Spleen (tissue), 7 donors: ENCODE measurements around the gene OPHN1.

ENCODE experiments used
- POLR2A ChIP-seq, 3 donors: fragments of 450-650 bp; IDR thresholded peaks; one replicate each; pipeline ENCODE4 v1.5.1; 2017; ENCODE audit warnings: antibody characterized with exemption in 3 of 3, mild to moderate bottlenecking in 1 of 3
- POLR2AphosphoS5 ChIP-seq, 3 donors: sonication (generic); formaldehyde crosslinking; IDR thresholded peaks; one replicate each; pipeline ENCODE4 v1.5.1; 2017; ENCODE audit warnings: antibody characterized with exemption in 3 of 3
- TF ChIP-seq, protein P1 (sequence below), 11 experiments: fragments of 200-600 bp in 7 of 11; fragments of 450-650 bp in 4 of 11; sonication (generic) in 4 of 11; IDR thresholded peaks in 8 of 11; conservative IDR thresholded peaks in 3 of 11; 1 replicate in 7 of 11; 2 replicates in 4 of 11; pipeline versions ENCODE4 v1.4.0 to v1.8.0; 2016 to 2021; ENCODE audit warnings: antibody characterized with exemption in 11 of 11, inconsistent platforms in 4 of 11, mild to moderate bottlenecking in 1 of 11
- donor health status: DM: no; HTN: no; CAD: no; lungs with moderate emphysema.
- donor health status: DM: no; HTN: no; CAD: no.
- donor health status: DM: no; HTN: no; CAD: no.

DNA sequence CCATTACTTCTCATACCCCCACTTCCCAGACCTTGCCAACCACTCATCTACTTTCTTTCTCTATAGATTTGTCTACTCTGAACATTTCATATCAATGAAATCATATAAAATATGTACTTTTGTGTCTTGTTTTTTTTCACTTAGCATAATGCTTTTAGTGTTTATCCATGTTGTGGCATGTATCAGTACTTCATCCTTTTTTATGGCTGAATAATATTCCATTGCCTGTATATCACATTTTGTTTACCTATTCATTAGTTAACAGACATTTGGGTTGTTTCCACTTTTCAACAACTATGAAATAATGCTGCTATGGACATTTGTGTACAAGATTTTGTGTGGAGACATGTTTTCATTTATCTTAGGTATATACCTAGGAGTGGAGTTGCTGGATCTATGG, 324.1 kb downstream of the OPHN1 start:
- TF ChIP-seq, protein P1, sequence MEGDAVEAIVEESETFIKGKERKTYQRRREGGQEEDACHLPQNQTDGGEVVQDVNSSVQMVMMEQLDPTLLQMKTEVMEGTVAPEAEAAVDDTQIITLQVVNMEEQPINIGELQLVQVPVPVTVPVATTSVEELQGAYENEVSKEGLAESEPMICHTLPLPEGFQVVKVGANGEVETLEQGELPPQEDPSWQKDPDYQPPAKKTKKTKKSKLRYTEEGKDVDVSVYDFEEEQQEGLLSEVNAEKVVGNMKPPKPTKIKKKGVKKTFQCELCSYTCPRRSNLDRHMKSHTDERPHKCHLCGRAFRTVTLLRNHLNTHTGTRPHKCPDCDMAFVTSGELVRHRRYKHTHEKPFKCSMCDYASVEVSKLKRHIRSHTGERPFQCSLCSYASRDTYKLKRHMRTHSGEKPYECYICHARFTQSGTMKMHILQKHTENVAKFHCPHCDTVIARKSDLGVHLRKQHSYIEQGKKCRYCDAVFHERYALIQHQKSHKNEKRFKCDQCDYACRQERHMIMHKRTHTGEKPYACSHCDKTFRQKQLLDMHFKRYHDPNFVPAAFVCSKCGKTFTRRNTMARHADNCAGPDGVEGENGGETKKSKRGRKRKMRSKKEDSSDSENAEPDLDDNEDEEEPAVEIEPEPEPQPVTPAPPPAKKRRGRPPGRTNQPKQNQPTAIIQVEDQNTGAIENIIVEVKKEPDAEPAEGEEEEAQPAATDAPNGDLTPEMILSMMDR (IDR thresholded peaks at IDR 0.05 in 8 of 11, conservative IDR thresholded peaks at IDR 0.05 in 3 of 11): no peak
- TF ChIP-seq POLR2A (IDR thresholded peaks at IDR 0.05): no peak
- TF ChIP-seq POLR2AphosphoS5 (IDR thresholded peaks at IDR 0.05): no peak
